HCT116 (cell line): Measurements from ENCODE around the gene RAB27B.

Source experiments
- SIN3A ChIP-seq: IDR thresholded peaks from 2 replicates; pipeline ENCODE4 v1.6.1; 2012; ENCODE audit warnings: low read depth
- TF ChIP-seq, protein P1 (sequence below): IDR thresholded peaks from 2 replicates; pipeline ENCODE4 v1.6.1; 2012; ENCODE audit warnings: low read depth

DNA sequence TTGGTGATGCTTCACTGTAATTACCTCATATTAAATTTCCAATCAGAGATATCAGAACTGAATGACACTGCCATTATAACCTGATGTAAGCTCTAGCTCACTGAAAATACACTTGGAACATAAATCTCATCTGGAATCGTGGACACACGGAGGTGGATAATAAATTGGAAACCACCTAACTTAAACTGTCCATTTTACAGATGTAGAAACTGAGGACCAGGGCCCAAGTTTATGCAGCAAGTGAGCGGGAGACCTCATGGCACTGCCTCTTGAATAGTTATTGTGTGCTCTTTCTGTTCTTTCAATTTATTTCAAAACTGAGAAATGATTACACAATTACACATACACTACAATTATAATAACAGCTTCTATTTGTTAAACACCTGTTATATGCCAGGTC, 110.2 kb downstream of the RAB27B start:
- TF ChIP-seq SIN3A = no peak
- TF ChIP-seq, protein P1, sequence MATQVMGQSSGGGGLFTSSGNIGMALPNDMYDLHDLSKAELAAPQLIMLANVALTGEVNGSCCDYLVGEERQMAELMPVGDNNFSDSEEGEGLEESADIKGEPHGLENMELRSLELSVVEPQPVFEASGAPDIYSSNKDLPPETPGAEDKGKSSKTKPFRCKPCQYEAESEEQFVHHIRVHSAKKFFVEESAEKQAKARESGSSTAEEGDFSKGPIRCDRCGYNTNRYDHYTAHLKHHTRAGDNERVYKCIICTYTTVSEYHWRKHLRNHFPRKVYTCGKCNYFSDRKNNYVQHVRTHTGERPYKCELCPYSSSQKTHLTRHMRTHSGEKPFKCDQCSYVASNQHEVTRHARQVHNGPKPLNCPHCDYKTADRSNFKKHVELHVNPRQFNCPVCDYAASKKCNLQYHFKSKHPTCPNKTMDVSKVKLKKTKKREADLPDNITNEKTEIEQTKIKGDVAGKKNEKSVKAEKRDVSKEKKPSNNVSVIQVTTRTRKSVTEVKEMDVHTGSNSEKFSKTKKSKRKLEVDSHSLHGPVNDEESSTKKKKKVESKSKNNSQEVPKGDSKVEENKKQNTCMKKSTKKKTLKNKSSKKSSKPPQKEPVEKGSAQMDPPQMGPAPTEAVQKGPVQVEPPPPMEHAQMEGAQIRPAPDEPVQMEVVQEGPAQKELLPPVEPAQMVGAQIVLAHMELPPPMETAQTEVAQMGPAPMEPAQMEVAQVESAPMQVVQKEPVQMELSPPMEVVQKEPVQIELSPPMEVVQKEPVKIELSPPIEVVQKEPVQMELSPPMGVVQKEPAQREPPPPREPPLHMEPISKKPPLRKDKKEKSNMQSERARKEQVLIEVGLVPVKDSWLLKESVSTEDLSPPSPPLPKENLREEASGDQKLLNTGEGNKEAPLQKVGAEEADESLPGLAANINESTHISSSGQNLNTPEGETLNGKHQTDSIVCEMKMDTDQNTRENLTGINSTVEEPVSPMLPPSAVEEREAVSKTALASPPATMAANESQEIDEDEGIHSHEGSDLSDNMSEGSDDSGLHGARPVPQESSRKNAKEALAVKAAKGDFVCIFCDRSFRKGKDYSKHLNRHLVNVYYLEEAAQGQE = no peak
